Adipocyte (in vitro differentiated cells): Measurements from ENCODE around the gene CFAP97.
"Not testable (repeated sequence)": the region's sequence is repeated elsewhere in the genome, so short reads cannot be mapped to it uniquely, and the experiment has no call there.

ENCODE experiments used
- DNase-seq: peaks from one replicate; pipeline ENCODE4 v3.0.0-alpha.2; 2015; ENCODE audit warnings: low read depth
- H3K27me3 ChIP-seq: replicated peaks from 2 replicates; pipeline ENCODE4 v1.7.0; 2013; ENCODE audit warnings: mild to moderate bottlenecking, low read length, moderate library complexity; ENCODE audit not compliant: control insufficient read depth, insufficient read depth
- H3K36me3 ChIP-seq: 2 replicates; pipeline ENCODE4 v1.7.0; 2013; ENCODE audit warnings: low read length, mild to moderate bottlenecking, moderate library complexity; ENCODE audit not compliant: control insufficient read depth, insufficient read depth, severe bottlenecking
- H3K4me1 ChIP-seq: 2 replicates; pipeline ENCODE4 v1.7.0; 2013; ENCODE audit warnings: mild to moderate bottlenecking, low read length, moderate library complexity; ENCODE audit not compliant: control insufficient read depth, insufficient read depth
- H3K4me3 ChIP-seq: 2 replicates; pipeline ENCODE4 v1.7.0; 2013; ENCODE audit warnings: mild to moderate bottlenecking, low read length, moderate library complexity
- H3K9ac ChIP-seq: 2 replicates; pipeline ENCODE4 v1.7.0; 2013; ENCODE audit warnings: mild to moderate bottlenecking, low read length, moderate library complexity
- H3K9me3 ChIP-seq: 2 replicates; pipeline ENCODE4 v1.7.0; 2013; ENCODE audit warnings: mild to moderate bottlenecking, low read length, moderate library complexity; ENCODE audit not compliant: control insufficient read depth

Gene CFAP97

GRCh38 chr4:185209031-185209851 lies 5.4 kb upstream of the CFAP97 start, which contains the start of gene SNX25:
SNX25 (plus strand) TSS chr4:185209598; CDS start chr4:185209827, 229 bp downstream.
- no peaks in the 10 kb centered on the region for H3K36me3 ChIP-seq
- no peaks in the 10 kb centered on the region for H3K9me3 ChIP-seq
- H3K4me3 ChIP-seq: peak within 1 kb of the TSS; percentile 90
- DNase-seq: peak; percentile 91
- H3K9ac ChIP-seq: peak within 1 kb of the TSS; percentile 87
- no peaks in the 10 kb centered on the region for H3K27me3 ChIP-seq
- peaks cover 25% of the 10 kb centered on the region for H3K4me1 ChIP-seq

GRCh38 chr4:185207466-185207865 lies 3.7 kb upstream of the CFAP97 start:
- no peaks in the 10 kb centered on the region for H3K27me3 ChIP-seq

DNA sequence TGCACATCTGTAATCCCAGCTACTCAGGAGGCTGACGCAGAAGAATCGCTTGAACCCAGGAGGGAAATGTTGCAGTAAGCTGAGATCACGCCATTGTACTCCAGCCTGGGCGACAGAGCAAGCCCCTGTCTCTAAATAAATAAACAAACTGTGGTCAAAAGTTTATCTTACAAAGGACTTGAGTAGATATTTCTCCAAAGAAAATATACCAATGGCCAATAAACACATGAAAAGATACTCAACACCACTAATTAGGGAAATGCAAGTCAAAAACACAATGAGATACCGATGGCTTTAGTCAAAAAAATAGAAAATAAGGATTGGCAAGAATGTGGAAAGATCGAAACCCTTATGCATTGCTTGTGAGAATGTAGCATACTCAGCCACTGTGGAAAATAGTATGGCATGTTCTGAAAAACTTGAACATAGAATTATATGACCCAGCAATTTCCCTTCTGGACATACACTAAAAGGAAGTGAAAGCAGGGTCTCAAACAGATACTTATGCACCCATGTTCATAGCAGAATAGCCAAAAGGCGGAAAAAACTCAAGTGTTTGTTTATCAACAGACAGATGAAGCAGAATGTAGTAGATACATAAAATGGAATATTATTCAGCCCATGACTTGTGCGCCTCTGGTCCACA lies 2.0 kb upstream of the CFAP97 start:
- no peaks in the 10 kb centered on the region for H3K9me3 ChIP-seq
- no peaks in the 10 kb centered on the region for H3K27me3 ChIP-seq
- no peak for DNase-seq
- no peaks in the 10 kb centered on the region for H3K36me3 ChIP-seq
- H3K4me1 ChIP-seq: peaks cover 31% of the 10 kb centered on the region
- no peak overlapping the region for H3K9ac ChIP-seq
- H3K4me3 ChIP-seq: no peak overlapping the region

More at GRCh38 chr4:185207466-185207865, 3.7 kb upstream of the CFAP97 start:
- Histone ChIP-seq H3K9ac (no peak overlapping the region), H3K4me1 (peaks cover 33% of the 10 kb centered on the region), H3K9me3 (no peaks in the 10 kb centered on the region), H3K36me3 (no peaks in the 10 kb centered on the region), H3K4me3 (no peak overlapping the region)
- DNase-seq: no peak

DNA sequence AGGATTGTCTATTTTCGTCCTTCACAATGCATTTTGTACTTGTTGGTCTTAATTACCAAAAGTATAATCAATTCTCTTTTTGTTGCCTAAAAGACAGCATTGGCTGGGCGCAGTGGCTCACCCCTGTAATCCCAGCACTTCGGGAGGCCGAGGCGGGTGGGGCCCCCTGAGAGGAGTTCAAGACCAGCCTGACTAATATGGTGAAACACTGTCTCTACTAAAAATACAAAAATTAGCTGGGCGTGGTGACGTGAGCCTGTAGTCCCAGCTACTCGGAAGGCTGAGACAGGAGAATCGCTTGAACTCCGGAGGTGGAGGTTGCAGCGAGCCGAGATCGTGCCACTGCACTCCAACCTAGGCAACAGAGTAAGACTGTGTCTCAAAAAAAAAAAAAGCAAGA lies 1.3 kb upstream of the CFAP97 start:
- peak overlapping the region; percentile 90 for H3K9ac ChIP-seq
- not testable (repeated sequence) for H3K36me3 ChIP-seq, H3K27me3 ChIP-seq, DNase-seq, H3K9me3 ChIP-seq
- peak overlapping the region; percentile 90 for H3K4me3 ChIP-seq
- H3K4me1 ChIP-seq: peaks cover 31% of the 10 kb centered on the region

- H3K9ac ChIP-seq: peak overlapping the region; percentile 90
- peak overlapping the region; percentile 90 for H3K4me3 ChIP-seq
- H3K36me3 ChIP-seq: no peaks in the 10 kb centered on the region
- no peaks in the 10 kb centered on the region for H3K9me3 ChIP-seq
- no peaks in the 10 kb centered on the region for H3K27me3 ChIP-seq
- DNase-seq: peak; percentile 22
- H3K4me1 ChIP-seq: peaks cover 31% of the 10 kb centered on the region
Observed at GRCh38 chr4:185204238-185204910, 574 bp upstream of the CFAP97 start.

DNA sequence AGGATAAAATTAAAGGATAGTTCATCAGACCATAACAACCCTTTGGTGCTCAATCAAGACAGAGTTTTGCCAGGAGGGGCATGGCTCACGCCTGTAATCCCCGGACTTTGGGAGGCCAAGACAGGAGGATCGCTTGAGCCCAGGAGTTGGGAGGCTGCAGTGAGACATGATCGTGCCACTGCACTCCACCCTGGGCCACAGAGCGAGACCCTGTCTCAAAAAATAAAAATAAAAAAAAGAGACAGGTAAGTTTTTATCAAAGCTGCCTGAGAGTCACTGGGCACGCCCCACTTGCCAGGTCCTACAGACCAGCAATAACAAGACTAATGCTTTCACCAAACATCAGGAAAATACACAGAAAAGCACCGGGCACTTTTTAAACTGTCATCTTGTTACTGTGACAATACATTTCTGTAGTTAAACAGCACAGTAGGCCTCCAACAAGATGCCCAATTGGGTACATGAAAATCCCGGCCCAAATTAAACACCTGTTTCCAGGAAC lies 765 bp downstream of the CFAP97 start:
- peak overlapping the region; percentile 90 for H3K4me3 ChIP-seq
- DNase-seq: peak; percentile 52

DNA sequence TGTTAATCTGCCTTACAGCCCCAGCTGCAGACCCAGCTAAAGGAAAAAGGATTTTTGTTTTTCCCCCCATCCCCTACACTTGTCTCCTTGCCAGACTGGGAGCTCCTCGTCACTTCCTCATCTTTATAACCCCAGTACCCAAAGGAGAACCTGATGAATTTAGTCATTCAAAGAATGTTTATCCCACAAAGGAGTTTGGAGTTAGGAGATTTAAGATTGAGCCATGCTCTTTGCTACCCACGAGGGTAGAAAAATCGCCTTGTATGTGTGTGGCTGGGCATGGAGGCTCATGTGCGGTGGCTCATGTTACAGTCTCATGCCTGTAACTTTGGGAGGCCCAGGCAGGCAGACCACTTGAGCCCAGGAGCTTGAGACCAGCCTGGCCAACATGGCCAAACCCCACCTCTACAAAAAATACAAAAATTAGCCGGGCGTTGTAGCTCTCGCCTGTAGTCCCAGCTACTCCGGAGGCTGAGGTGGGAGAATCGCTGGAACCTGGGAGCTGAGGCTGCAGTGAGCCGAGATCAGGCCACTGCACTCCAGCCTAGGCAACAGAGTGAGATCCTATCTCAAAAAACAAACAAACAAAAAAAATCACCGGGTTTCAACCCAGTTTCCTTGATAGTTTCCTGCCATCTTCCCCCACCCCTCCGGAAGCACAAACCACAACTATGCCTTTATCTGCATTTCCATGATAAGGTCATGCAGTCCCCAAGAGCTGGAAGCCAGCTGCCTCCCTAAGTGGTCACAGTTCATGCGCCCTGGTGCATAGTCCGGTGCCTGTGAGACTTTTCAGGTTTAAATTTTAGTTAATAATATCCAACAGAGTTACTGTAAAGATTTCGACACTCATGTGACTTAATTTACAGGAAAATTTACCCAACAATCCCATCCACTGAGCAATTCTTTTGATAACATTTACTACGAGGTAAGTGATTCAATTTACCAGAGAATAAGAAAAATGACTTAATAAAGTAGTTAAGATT lies 1.5 kb downstream of the CFAP97 start:
- Histone ChIP-seq H3K27me3 (no peaks in the 10 kb centered on the region), H3K4me3 (peak overlapping the region; percentile 90), H3K9me3 (no peaks in the 10 kb centered on the region), H3K4me1 (peaks cover 32% of the 10 kb centered on the region), H3K9ac (peak overlapping the region; percentile 11), H3K36me3 (no peaks in the 10 kb centered on the region)
- peak; percentile 45 for DNase-seq

More for the DNA sequence above, 765 bp downstream of the CFAP97 start:
- Histone ChIP-seq H3K36me3 (no peaks in the 10 kb centered on the region), H3K9me3 (no peaks in the 10 kb centered on the region), H3K27me3 (no peaks in the 10 kb centered on the region), H3K4me1 (peaks cover 27% of the 10 kb centered on the region), H3K9ac (peak overlapping the region; percentile 90)

- H3K9ac ChIP-seq, DNase-seq, H3K36me3 ChIP-seq, H3K27me3 ChIP-seq, H3K9me3 ChIP-seq: not testable (repeated sequence)
- H3K4me3 ChIP-seq: peak overlapping the region; percentile 54
- H3K4me1 ChIP-seq: peaks cover 23% of the 10 kb centered on the region
Observed at GRCh38 chr4:185198189-185198588, 5.6 kb downstream of the CFAP97 start.

GRCh38 chr4:185196437-185196836 lies 7.4 kb downstream of the CFAP97 start:
- Histone ChIP-seq H3K4me3 (no peak overlapping the region), H3K4me1 (peaks cover 8% of the 10 kb centered on the region), H3K27me3 (no peaks in the 10 kb centered on the region), H3K9me3 (no peaks in the 10 kb centered on the region), H3K36me3 (no peaks in the 10 kb centered on the region), H3K9ac (no peak overlapping the region)
- DNase-seq: no peak
